ENCODE measurements around the gene R3HCC1L. TPM values are rescaled to one million over a fixed set of nuclear protein-coding genes. Genes with fewer than 3 reads are reported as not detected.

Gene R3HCC1L
- total RNA-seq (10 to 100 TPM; 27.0 to 28.8 TPM), polyA plus RNA-seq (10 to 100 TPM in 2 of 3 donors, 1 to 10 TPM in 1; 7.3 to 14.2 (median 11.4) TPM), total RNA-seq (38.1 to 54.6 (median 44.6) reads per million in 6 experiments)

- POLR2A ChIA-PET = interaction anchor here (0.6 to 1.1 kb wide), 6 partner anchors 10 to 1297 kb away, joined by 3 to 5 read pairs (median 3); partner anchors contain the start of genes AVPI1 and ZFYVE27
- Mint-ChIP-seq H3K4me3 (peak within 1 kb of the TSS; percentile 79 to 96 (median 90)), H3K4me1 (peaks cover 14 to 64% (median 43%) of the 10 kb centered on the region in 4 donors), H3K36me3 (peaks cover 0 to 5% (median 0%) of the 10 kb centered on the region in 3 donors), H3K9me3 (peaks cover 0 to 4% (median 0%) of the 10 kb centered on the region in 9 donors), H3K27me3 (peaks cover 0 to 1% (median 0%) of the 10 kb centered on the region in 5 donors), H3K27ac (peak within 1 kb of the TSS; percentile 91 to 99 (median 98))
- ATAC-seq = peak; percentile 90 to 94
- DNase-seq = peak; percentile 86 to 93 (median 90)
Observed at GRCh38 chr10:98134431-98135221, at the start of gene R3HCC1L. Gene R3HCC1L (plus strand): TSS chr10:98134657. CDS start chr10:98208115, 73,458 bp downstream.

- no peaks in the 10 kb centered on the region for H3K36me3 Mint-ChIP-seq
Observed at GRCh38 chr10:98085238-98085637, 49.2 kb upstream of the R3HCC1L start.

GRCh38 chr10:98086837-98087708 lies 47.4 kb upstream of the R3HCC1L start:
- no peaks in the 10 kb centered on the region for H3K9me3 Mint-ChIP-seq
- peaks cover 0 to 2% (median 1%) of the 10 kb centered on the region in 4 donors for H3K4me1 Mint-ChIP-seq
- no peak for DNase-seq
- peak overlapping the region in 1 of 10 donors; percentile 40 for H3K27ac Mint-ChIP-seq
- POLR2A ChIA-PET = no interaction called here
- H3K27me3 Mint-ChIP-seq = peaks cover 9 to 34% (median 20%) of the 10 kb centered on the region in 5 donors
- no peak overlapping the region for H3K4me3 Mint-ChIP-seq
- ATAC-seq = no peak
- no peaks in the 10 kb centered on the region for H3K36me3 Mint-ChIP-seq

More at GRCh38 chr10:98085238-98085637, 49.2 kb upstream of the R3HCC1L start:
- DNase-seq (no peak), ATAC-seq (no peak)
- Mint-ChIP-seq H3K27ac (no peak overlapping the region), H3K27me3 (peaks cover 8 to 34% (median 18%) of the 10 kb centered on the region in 5 donors), H3K4me3 (no peak overlapping the region), H3K4me1 (peaks cover 0 to 2% (median 0%) of the 10 kb centered on the region in 4 donors), H3K9me3 (no peaks in the 10 kb centered on the region)
- POLR2A ChIA-PET = no interaction called here

GRCh38 chr10:98088186-98088971 lies 46.1 kb upstream of the R3HCC1L start:
- H3K4me1 Mint-ChIP-seq = peaks cover 0 to 2% (median 1%) of the 10 kb centered on the region in 4 donors
- peaks cover 12 to 40% (median 24%) of the 10 kb centered on the region in 5 donors for H3K27me3 Mint-ChIP-seq
- POLR2A ChIA-PET = interaction anchor here (0.5 kb wide), 1 partner anchor 1422 kb away, joined by 3 read pairs; no protein-coding TSS in a partner anchor
- DNase-seq = no peak
- no peak overlapping the region for H3K27ac Mint-ChIP-seq
- H3K4me3 Mint-ChIP-seq = no peak overlapping the region
- no peak for ATAC-seq
- H3K9me3 Mint-ChIP-seq = no peaks in the 10 kb centered on the region
- H3K36me3 Mint-ChIP-seq = no peaks in the 10 kb centered on the region

- ATAC-seq = no peak
- Mint-ChIP-seq H3K36me3 (no peaks in the 10 kb centered on the region), H3K9me3 (no peaks in the 10 kb centered on the region), H3K27ac (no peak overlapping the region), H3K4me1 (peaks cover 0 to 2% (median 0%) of the 10 kb centered on the region in 4 donors), H3K27me3 (peaks cover 16 to 62% (median 39%) of the 10 kb centered on the region in 5 donors), H3K4me3 (no peak overlapping the region)
- POLR2A ChIA-PET = no interaction called here
- no peak for DNase-seq
Observed at GRCh38 chr10:98090822-98091221, 43.6 kb upstream of the R3HCC1L start.

DNA sequence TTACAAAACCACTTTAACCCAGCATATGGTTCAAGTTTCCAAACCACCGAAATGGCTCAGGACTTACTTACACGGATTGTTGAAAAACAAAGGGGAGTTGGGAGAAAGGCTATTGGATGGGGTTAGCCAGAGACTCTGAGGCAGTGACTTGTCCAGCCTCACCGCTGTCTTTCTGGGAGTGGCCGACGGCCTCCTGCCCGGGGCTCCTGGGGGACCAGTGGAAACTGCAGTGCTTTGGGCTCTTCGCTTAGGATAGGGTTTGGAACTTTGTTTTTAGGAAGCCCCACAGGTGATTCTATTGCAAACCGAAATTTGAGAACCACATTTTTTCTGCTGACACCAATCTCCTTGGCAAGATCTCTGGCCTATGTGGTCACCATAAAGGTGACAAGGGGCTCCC lies 38.1 kb upstream of the R3HCC1L start:
- no peaks in the 10 kb centered on the region for H3K9me3 Mint-ChIP-seq
- no peak overlapping the region for H3K27ac Mint-ChIP-seq
- POLR2A ChIA-PET = no interaction called here
- no peak for ATAC-seq
- no peak for DNase-seq
- peaks cover 0 to 1% (median 0%) of the 10 kb centered on the region in 4 donors for H3K4me1 Mint-ChIP-seq
- H3K4me3 Mint-ChIP-seq = no peak overlapping the region
- H3K36me3 Mint-ChIP-seq = no peaks in the 10 kb centered on the region
- H3K27me3 Mint-ChIP-seq = peaks cover 8 to 36% (median 24%) of the 10 kb centered on the region in 5 donors

GRCh38 chr10:98096731-98097130 lies 37.7 kb upstream of the R3HCC1L start:
- peaks cover 8 to 36% (median 24%) of the 10 kb centered on the region in 5 donors for H3K27me3 Mint-ChIP-seq
- DNase-seq = no peak
- H3K9me3 Mint-ChIP-seq = no peaks in the 10 kb centered on the region
- no peaks in the 10 kb centered on the region for H3K4me1 Mint-ChIP-seq
- POLR2A ChIA-PET = no interaction called here
- no peak for ATAC-seq
- no peaks in the 10 kb centered on the region for H3K36me3 Mint-ChIP-seq
- H3K27ac Mint-ChIP-seq = no peak overlapping the region
- H3K4me3 Mint-ChIP-seq = no peak overlapping the region

DNA sequence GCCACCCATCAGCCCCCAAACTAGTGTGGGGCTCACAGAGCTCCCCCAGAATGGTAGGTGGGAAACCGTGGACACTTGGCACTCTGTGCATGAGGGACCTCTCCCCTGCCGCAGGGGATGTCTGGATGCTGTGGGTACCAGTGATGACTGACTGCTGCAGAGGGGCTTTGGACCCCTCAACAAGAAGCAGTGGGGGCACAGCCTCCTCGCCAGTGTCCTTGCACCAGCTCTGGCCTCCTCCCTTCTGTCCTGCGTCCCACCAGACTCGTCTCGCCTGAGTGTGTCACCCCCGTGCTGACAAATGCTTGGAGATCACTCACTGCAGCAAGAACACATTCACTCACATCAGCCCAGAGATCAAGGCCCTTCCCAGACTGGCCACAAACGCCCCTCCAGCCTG lies 37.3 kb upstream of the R3HCC1L start:
- Mint-ChIP-seq H3K9me3 (no peaks in the 10 kb centered on the region), H3K27ac (no peak overlapping the region), H3K27me3 (peaks cover 8 to 36% (median 24%) of the 10 kb centered on the region in 5 donors), H3K4me3 (no peak overlapping the region), H3K4me1 (no peaks in the 10 kb centered on the region), H3K36me3 (no peaks in the 10 kb centered on the region)
- ATAC-seq (no peak), DNase-seq (no peak)
- POLR2A ChIA-PET = no interaction called here

GRCh38 chr10:98097616-98098015 lies 36.8 kb upstream of the R3HCC1L start:
- POLR2A ChIA-PET = no interaction called here
- DNase-seq = no peak

GRCh38 chr10:98098247-98098646 lies 36.2 kb upstream of the R3HCC1L start:
- Mint-ChIP-seq H3K4me3 (no peak overlapping the region), H3K27me3 (peaks cover 5 to 31% (median 20%) of the 10 kb centered on the region in 5 donors), H3K4me1 (no peaks in the 10 kb centered on the region), H3K9me3 (no peaks in the 10 kb centered on the region), H3K27ac (no peak overlapping the region), H3K36me3 (no peaks in the 10 kb centered on the region)
- DNase-seq = no peak
- POLR2A ChIA-PET = no interaction called here
- ATAC-seq = no peak

More at GRCh38 chr10:98097616-98098015, 36.8 kb upstream of the R3HCC1L start:
- Mint-ChIP-seq H3K27ac (no peak overlapping the region), H3K36me3 (no peaks in the 10 kb centered on the region), H3K4me3 (no peak overlapping the region), H3K4me1 (no peaks in the 10 kb centered on the region), H3K27me3 (peaks cover 8 to 36% (median 24%) of the 10 kb centered on the region in 5 donors), H3K9me3 (no peaks in the 10 kb centered on the region)
- no peak for ATAC-seq

- Mint-ChIP-seq H3K4me1 (no peaks in the 10 kb centered on the region), H3K4me3 (no peak overlapping the region), H3K9me3 (no peaks in the 10 kb centered on the region), H3K27me3 (peaks cover 5 to 9% (median 7%) of the 10 kb centered on the region in 5 donors), H3K27ac (no peak overlapping the region), H3K36me3 (no peaks in the 10 kb centered on the region)
- no peak for DNase-seq
- POLR2A ChIA-PET = no interaction called here
- no peak for ATAC-seq
Observed at GRCh38 chr10:98100476-98100875, 34.0 kb upstream of the R3HCC1L start.

DNA sequence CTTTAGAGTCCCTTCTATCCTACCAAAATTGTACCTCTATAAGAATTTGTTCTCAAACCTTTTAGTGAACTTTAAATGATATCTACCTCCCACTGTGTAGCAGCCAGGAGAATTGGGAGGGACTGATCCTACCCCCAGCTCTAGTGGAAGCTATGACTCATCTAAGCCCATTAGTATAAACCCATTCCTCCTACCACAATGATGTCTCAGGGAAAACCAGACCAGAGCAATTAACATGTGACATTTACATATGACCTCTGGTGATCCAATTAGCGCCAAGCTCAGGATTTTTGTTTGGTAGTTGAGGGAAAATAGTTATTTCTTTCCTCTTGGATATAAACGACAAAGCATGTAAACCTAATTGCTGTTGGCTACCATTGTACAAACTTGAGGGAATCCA lies 33.1 kb upstream of the R3HCC1L start:
- H3K4me3 Mint-ChIP-seq = no peak overlapping the region
- POLR2A ChIA-PET = no interaction called here
- H3K9me3 Mint-ChIP-seq = no peaks in the 10 kb centered on the region
- peaks cover 4 to 7% (median 5%) of the 10 kb centered on the region in 5 donors for H3K27me3 Mint-ChIP-seq
- ATAC-seq = no peak
- no peak for DNase-seq
- no peak overlapping the region for H3K27ac Mint-ChIP-seq
- no peaks in the 10 kb centered on the region for H3K4me1 Mint-ChIP-seq
- no peaks in the 10 kb centered on the region for H3K36me3 Mint-ChIP-seq
